HepG2 (cell line): ENCODE results near the gene PELI3.
"Not testable (repeated sequence)": the region's sequence is repeated elsewhere in the genome, so short reads cannot be mapped to it uniquely, and the experiment has no call there.

Source experiments
- FOXA1 ChIP-seq, 2 experiments: fragments of 450-650 bp in 1 of 2; sonication (generic) in 1 of 2; formaldehyde crosslinking in 1 of 2; IDR thresholded peaks; 2 replicates each; pipeline versions ENCODE4 v1.4.0 to v1.6.1; 2016 to 2020; ENCODE audit warnings: missing genetic modification reagents in 1 of 2
- HNF4A ChIP-seq: sonication (generic); formaldehyde crosslinking; IDR thresholded peaks from 2 replicates; pipeline ENCODE4 v1.4.0; 2020; ENCODE audit warnings: missing genetic modification reagents
- MAFG ChIP-seq: sonication (generic); formaldehyde crosslinking; IDR thresholded peaks from 2 replicates; pipeline ENCODE4 v1.5.1; 2020; ENCODE audit warnings: mild to moderate bottlenecking, missing genetic modification reagents
- POLR2A ChIP-seq, 2 experiments: IDR thresholded peaks; 2 replicates each; pipeline ENCODE4 v1.6.1; 2011; ENCODE audit warnings: low read depth in 2 of 2, low read length in 2 of 2, mild to moderate bottlenecking in 1 of 2, moderate library complexity in 1 of 2; ENCODE audit not compliant: insufficient read depth in 1 of 2
- POLR2AphosphoS5 ChIP-seq: IDR thresholded peaks from 2 replicates; pipeline ENCODE4 v1.6.1; 2012; ENCODE audit warnings: low read depth, low read length
- SCMH1 ChIP-seq: sonication (generic); formaldehyde crosslinking; IDR thresholded peaks from 2 replicates; pipeline ENCODE4 v1.9.0; 2021; ENCODE audit warnings: missing genetic modification reagents, mild to moderate bottlenecking, borderline replicate concordance
- SUZ12 ChIP-seq: fragments of 150-350 bp; IDR thresholded peaks from 2 replicates; pipeline ENCODE4 v1.6.1; 2014; ENCODE audit warnings: low read depth, low read length
- TAF1 ChIP-seq: sonication (generic); formaldehyde crosslinking; IDR thresholded peaks from 2 replicates; pipeline ENCODE4 v1.4.0; 2020; ENCODE audit warnings: missing genetic modification reagents
- ZFP37 ChIP-seq: sonication (generic); formaldehyde crosslinking; IDR thresholded peaks from 2 replicates; pipeline ENCODE4 v1.4.0; 2020; ENCODE audit warnings: missing genetic modification reagents, borderline replicate concordance
- ZNF12 ChIP-seq: sonication (generic); formaldehyde crosslinking; IDR thresholded peaks from 2 replicates; pipeline ENCODE4 v1.5.0; 2020; ENCODE audit warnings: missing genetic modification reagents
- ZNF589 ChIP-seq: sonication (generic); formaldehyde crosslinking; conservative IDR thresholded peaks from 2 replicates; pipeline ENCODE4 v1.8.0; 2022; ENCODE audit warnings: mild to moderate bottlenecking, moderate library complexity, missing genetic modification reagents
- TF ChIP-seq, protein P1 (sequence below): sonication (generic); formaldehyde crosslinking; IDR thresholded peaks from 2 replicates; pipeline ENCODE4 v1.5.0; 2020; ENCODE audit warnings: mild to moderate bottlenecking, missing genetic modification reagents, moderate library complexity
- TF ChIP-seq, protein P2 (sequence below): IDR thresholded peaks from 2 replicates; pipeline ENCODE4 v1.6.1; 2016; ENCODE audit warnings: low read depth, control low read depth
- TF ChIP-seq, protein P3 (sequence below): sonication (generic); formaldehyde crosslinking; IDR thresholded peaks from 2 replicates; pipeline ENCODE4 v1.4.0; 2020; ENCODE audit warnings: missing genetic modification reagents

DNA sequence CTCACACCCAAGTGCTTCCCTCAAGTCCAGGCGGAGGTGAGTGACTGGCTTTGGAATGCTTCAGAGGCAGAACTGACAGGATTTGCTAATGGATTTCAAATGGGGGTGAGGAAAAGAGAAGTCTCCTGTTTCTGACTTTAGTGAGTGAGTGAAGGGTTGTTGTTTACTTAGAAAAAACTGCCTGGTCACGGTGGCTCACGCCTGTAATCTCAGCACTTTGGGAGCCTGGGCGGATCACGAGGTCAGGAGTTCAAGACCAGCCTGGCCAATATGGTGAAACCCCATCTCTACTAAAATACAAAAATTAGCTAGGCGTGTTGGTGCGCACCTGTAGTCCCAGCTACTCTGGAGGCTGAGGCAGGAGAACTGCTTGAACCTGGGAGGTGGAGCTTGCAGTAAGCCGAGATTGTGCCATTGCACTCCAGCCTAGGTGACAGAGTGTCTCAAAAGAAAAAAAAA, 34.8 kb upstream of the PELI3 start:
- TF ChIP-seq TAF1; POLR2AphosphoS5; MAFG (CRISPR knock-in tag); POLR2A (IDR thresholded peaks at IDR 0.05; ENCODE audit: insufficient read depth in 1 of 2, low read depth in 2 of 2, low read length in 2 of 2); ZNF12 (CRISPR knock-in tag); SUZ12; FOXA1 (IDR thresholded peaks at IDR 0.05); FOXA1 (CRISPR knock-in tag; IDR thresholded peaks at IDR 0.05); SCMH1; HNF4A (CRISPR knock-in tag); ZFP37; ZNF589: not testable (repeated sequence)
- TF ChIP-seq, protein P1, sequence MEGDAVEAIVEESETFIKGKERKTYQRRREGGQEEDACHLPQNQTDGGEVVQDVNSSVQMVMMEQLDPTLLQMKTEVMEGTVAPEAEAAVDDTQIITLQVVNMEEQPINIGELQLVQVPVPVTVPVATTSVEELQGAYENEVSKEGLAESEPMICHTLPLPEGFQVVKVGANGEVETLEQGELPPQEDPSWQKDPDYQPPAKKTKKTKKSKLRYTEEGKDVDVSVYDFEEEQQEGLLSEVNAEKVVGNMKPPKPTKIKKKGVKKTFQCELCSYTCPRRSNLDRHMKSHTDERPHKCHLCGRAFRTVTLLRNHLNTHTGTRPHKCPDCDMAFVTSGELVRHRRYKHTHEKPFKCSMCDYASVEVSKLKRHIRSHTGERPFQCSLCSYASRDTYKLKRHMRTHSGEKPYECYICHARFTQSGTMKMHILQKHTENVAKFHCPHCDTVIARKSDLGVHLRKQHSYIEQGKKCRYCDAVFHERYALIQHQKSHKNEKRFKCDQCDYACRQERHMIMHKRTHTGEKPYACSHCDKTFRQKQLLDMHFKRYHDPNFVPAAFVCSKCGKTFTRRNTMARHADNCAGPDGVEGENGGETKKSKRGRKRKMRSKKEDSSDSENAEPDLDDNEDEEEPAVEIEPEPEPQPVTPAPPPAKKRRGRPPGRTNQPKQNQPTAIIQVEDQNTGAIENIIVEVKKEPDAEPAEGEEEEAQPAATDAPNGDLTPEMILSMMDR (CRISPR knock-in tag) = not testable (repeated sequence)
- TF ChIP-seq, protein P2, sequence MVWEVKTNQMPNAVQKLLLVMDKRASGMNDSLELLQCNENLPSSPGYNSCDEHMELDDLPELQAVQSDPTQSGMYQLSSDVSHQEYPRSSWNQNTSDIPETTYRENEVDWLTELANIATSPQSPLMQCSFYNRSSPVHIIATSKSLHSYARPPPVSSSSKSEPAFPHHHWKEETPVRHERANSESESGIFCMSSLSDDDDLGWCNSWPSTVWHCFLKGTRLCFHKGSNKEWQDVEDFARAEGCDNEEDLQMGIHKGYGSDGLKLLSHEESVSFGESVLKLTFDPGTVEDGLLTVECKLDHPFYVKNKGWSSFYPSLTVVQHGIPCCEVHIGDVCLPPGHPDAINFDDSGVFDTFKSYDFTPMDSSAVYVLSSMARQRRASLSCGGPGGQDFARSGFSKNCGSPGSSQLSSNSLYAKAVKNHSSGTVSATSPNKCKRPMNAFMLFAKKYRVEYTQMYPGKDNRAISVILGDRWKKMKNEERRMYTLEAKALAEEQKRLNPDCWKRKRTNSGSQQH = not testable (repeated sequence)
- TF ChIP-seq, protein P3, sequence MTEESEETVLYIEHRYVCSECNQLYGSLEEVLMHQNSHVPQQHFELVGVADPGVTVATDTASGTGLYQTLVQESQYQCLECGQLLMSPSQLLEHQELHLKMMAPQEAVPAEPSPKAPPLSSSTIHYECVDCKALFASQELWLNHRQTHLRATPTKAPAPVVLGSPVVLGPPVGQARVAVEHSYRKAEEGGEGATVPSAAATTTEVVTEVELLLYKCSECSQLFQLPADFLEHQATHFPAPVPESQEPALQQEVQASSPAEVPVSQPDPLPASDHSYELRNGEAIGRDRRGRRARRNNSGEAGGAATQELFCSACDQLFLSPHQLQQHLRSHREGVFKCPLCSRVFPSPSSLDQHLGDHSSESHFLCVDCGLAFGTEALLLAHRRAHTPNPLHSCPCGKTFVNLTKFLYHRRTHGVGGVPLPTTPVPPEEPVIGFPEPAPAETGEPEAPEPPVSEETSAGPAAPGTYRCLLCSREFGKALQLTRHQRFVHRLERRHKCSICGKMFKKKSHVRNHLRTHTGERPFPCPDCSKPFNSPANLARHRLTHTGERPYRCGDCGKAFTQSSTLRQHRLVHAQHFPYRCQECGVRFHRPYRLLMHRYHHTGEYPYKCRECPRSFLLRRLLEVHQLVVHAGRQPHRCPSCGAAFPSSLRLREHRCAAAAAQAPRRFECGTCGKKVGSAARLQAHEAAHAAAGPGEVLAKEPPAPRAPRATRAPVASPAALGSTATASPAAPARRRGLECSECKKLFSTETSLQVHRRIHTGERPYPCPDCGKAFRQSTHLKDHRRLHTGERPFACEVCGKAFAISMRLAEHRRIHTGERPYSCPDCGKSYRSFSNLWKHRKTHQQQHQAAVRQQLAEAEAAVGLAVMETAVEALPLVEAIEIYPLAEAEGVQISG (CRISPR knock-in tag) = not testable (repeated sequence)
